NOMO-1 (cell line): Measurements from ENCODE around the gene DCTN3.

Experiments
- DNase-seq, 2 experiments: peaks; one replicate each; lab custom pipeline; 2025; ENCODE audit not compliant: unreplicated experiment in 2 of 2; lab: John Stamatoyannopoulos, UW

DCTN3 gene

GRCh38 chr9:34575241-34575640 is 45.1 kb downstream of the DCTN3 start:
- DNase-seq, result no peak

GRCh38 chr9:34574571-34574970 is 45.7 kb downstream of the DCTN3 start:
- DNase-seq, result no peak

- no peak for DNase-seq
Observed at GRCh38 chr9:34573599-34574325, 46.5 kb downstream of the DCTN3 start.

- no peak for DNase-seq
Observed at GRCh38 chr9:34572628-34573027, 47.7 kb downstream of the DCTN3 start.

- DNase-seq, result no peak
Observed at GRCh38 chr9:34572092-34572491, 48.2 kb downstream of the DCTN3 start.

GRCh38 chr9:34571481-34571810 is 48.8 kb downstream of the DCTN3 start:
- no peak for DNase-seq

GRCh38 chr9:34570809-34571480 is 49.4 kb downstream of the DCTN3 start:
- DNase-seq, result no peak

- DNase-seq, result no peak
Observed at GRCh38 chr9:34570376-34570775, 49.9 kb downstream of the DCTN3 start.

GRCh38 chr9:34568774-34569173 is 51.5 kb downstream of the DCTN3 start:
- no peak for DNase-seq

GRCh38 chr9:34568133-34568532 is 52.2 kb downstream of the DCTN3 start:
- DNase-seq, result no peak

- DNase-seq, result no peak
Observed at GRCh38 chr9:34566972-34567371, 53.3 kb downstream of the DCTN3 start.

GRCh38 chr9:34566322-34566721 is 54.0 kb downstream of the DCTN3 start:
- DNase-seq, result no peak

GRCh38 chr9:34565856-34566255 is 54.4 kb downstream of the DCTN3 start:
- DNase-seq, result no peak

- no peak for DNase-seq
Observed at GRCh38 chr9:34564617-34565016, 55.7 kb downstream of the DCTN3 start.
